HepG2 (cell line): ENCODE data around the gene PPP2R2C.

Experiments used
- SP1 ChIP-seq, 2 experiments: fragments of 450-650 bp in 1 of 2; sonication (generic) in 1 of 2; formaldehyde crosslinking in 1 of 2; IDR thresholded peaks; 2 replicates each; pipeline versions ENCODE4 v1.4.0 to v1.6.1; 2016 to 2020; ENCODE audit warnings: missing genetic modification reagents in 1 of 2
- ZFX ChIP-seq: sonication (generic); formaldehyde crosslinking; IDR thresholded peaks from 2 replicates; pipeline ENCODE4 v1.4.0; 2020; ENCODE audit warnings: mild to moderate bottlenecking, low read depth, missing genetic modification reagents, moderate library complexity
- ZNF773 ChIP-seq: sonication (generic); formaldehyde crosslinking; IDR thresholded peaks from 2 replicates; pipeline ENCODE4 v1.4.0; 2020; ENCODE audit warnings: missing genetic modification reagents, borderline replicate concordance
- ZNF780A ChIP-seq: sonication (generic); formaldehyde crosslinking; IDR thresholded peaks from 2 replicates; pipeline ENCODE4 v1.8.0; 2022; ENCODE audit warnings: mild to moderate bottlenecking, missing genetic modification reagents, moderate library complexity
- TF ChIP-seq, protein P1 (sequence below): sonication (generic); formaldehyde crosslinking; IDR thresholded peaks from 2 replicates; pipeline ENCODE4 v1.5.1; 2020; ENCODE audit warnings: mild to moderate bottlenecking, missing genetic modification reagents, borderline replicate concordance
- TF ChIP-seq, protein P2 (sequence below): sonication (generic); formaldehyde crosslinking; IDR thresholded peaks from one replicate; pipeline ENCODE4 v1.5.1; 2020; ENCODE audit warnings: mild to moderate bottlenecking, missing genetic modification reagents; ENCODE audit errors: not compliant biosample characterization
- TF ChIP-seq, protein P3 (sequence below): sonication (generic); formaldehyde crosslinking; IDR thresholded peaks from 2 replicates; pipeline ENCODE4 v1.5.0; 2020; ENCODE audit warnings: mild to moderate bottlenecking, missing genetic modification reagents, moderate library complexity

DNA sequence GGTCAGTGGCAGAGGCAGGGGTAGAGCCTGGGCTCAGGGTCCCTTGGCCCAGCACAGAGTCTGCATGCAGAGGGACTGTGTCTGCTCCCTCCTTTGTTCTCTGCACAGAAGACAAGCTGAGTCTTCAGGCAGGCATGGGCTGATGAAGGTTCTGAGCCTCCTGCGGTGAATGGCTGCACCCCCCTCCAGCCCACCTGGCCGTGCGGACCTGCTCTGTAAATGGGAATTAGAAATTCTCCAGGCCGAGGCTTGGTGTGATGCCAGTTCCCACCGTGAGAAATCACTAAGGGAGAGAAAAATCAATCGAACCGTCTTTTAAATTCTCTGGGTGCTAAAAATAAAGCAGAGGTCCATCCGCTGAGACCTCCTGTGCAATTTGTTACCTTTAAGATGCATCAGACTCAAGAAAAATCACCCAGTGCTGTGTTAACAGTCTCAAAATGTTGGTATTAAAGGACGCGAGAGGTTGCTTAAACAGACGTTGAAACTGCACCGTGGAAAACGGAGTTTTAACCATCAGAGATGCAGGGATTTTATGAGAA is 106.8 kb downstream of the PPP2R2C start:
- TF ChIP-seq, protein P1, sequence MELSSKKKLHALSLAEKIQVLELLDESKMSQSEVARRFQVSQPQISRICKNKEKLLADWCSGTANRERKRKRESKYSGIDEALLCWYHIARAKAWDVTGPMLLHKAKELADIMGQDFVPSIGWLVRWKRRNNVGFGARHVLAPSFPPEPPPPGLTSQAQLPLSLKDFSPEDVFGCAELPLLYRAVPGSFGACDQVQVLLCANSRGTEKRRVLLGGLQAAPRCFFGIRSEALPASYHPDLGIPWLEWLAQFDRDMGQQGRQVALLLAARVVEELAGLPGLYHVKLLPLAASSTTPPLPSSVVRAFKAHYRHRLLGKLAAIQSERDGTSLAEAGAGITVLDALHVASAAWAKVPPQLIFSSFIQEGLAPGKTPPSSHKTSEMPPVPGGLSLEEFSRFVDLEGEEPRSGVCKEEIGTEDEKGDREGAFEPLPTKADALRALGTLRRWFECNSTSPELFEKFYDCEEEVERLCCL (CRISPR knock-in tag): no peak
- TF ChIP-seq SP1 (IDR thresholded peaks at IDR 0.05) (no peak), SP1 (CRISPR knock-in tag; IDR thresholded peaks at IDR 0.05) (no peak), ZFX (CRISPR knock-in tag) (no peak), ZNF773 (CRISPR knock-in tag) (no peak), ZNF780A (CRISPR knock-in tag) (no peak)
- TF ChIP-seq, protein P2, sequence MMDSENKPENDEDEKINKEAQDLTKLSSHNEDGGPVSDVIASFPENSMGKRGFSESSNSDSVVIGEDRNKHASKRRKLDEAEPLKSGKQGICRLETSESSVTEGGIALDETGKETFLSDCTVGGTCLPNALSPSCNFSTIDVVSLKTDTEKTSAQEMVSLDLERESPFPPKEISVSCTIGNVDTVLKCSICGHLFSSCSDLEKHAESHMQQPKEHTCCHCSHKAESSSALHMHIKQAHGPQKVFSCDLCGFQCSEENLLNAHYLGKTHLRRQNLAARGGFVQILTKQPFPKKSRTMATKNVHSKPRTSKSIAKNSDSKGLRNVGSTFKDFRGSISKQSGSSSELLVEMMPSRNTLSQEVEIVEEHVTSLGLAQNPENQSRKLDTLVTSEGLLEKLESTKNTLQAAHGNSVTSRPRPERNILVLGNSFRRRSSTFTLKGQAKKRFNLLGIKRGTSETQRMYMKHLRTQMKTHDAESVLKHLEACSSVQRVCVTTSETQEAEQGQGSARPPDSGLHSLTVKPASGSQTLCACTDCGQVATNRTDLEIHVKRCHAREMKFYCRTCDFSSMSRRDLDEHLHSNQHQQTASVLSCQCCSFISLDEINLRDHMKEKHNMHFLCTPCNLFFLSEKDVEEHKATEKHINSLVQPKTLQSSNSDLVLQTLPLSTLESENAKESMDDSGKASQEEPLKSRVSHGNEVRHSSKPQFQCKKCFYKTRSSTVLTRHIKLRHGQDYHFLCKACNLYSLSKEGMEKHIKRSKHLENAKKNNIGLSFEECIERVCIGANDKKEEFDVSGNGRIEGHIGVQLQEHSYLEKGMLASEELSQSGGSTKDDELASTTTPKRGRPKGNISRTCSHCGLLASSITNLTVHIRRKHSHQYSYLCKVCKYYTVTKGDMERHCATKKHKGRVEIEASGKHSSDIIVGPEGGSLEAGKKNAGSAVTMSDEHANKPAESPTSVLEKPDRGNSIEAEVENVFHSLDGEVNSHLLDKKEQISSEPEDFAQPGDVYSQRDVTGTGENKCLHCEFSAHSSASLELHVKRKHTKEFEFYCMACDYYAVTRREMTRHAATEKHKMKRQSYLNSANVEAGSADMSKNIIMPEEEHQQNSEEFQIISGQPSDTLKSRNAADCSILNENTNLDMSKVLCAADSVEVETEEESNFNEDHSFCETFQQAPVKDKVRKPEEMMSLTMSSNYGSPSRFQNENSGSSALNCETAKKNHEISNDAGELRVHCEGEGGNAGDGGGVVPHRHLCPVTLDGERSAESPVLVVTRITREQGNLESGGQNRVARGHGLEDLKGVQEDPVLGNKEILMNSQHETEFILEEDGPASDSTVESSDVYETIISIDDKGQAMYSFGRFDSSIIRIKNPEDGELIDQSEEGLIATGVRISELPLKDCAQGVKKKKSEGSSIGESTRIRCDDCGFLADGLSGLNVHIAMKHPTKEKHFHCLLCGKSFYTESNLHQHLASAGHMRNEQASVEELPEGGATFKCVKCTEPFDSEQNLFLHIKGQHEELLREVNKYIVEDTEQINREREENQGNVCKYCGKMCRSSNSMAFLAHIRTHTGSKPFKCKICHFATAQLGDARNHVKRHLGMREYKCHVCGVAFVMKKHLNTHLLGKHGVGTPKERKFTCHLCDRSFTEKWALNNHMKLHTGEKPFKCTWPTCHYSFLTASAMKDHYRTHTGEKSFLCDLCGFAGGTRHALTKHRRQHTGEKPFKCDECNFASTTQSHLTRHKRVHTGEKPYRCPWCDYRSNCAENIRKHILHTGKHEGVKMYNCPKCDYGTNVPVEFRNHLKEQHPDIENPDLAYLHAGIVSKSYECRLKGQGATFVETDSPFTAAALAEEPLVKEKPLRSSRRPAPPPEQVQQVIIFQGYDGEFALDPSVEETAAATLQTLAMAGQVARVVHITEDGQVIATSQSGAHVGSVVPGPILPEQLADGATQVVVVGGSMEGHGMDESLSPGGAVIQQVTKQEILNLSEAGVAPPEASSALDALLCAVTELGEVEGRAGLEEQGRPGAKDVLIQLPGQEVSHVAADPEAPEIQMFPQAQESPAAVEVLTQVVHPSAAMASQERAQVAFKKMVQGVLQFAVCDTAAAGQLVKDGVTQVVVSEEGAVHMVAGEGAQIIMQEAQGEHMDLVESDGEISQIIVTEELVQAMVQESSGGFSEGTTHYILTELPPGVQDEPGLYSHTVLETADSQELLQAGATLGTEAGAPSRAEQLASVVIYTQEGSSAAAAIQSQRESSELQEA: no peak
- TF ChIP-seq, protein P3, sequence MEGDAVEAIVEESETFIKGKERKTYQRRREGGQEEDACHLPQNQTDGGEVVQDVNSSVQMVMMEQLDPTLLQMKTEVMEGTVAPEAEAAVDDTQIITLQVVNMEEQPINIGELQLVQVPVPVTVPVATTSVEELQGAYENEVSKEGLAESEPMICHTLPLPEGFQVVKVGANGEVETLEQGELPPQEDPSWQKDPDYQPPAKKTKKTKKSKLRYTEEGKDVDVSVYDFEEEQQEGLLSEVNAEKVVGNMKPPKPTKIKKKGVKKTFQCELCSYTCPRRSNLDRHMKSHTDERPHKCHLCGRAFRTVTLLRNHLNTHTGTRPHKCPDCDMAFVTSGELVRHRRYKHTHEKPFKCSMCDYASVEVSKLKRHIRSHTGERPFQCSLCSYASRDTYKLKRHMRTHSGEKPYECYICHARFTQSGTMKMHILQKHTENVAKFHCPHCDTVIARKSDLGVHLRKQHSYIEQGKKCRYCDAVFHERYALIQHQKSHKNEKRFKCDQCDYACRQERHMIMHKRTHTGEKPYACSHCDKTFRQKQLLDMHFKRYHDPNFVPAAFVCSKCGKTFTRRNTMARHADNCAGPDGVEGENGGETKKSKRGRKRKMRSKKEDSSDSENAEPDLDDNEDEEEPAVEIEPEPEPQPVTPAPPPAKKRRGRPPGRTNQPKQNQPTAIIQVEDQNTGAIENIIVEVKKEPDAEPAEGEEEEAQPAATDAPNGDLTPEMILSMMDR (CRISPR knock-in tag): no peak
